Measurements from ENCODE around the gene MRPL53. TPM values are rescaled to one million over a fixed set of nuclear protein-coding genes. Genes with fewer than 3 reads are reported as not detected.

MRPL53 gene
- total and polyA plus RNA-seq, 2 of the 13 experiments (the other 11 are each of a cell fraction or from before 2014, with no cell fraction given) = 34.3 to 51.9 TPM

GRCh38 chr2:74447230-74447999 is 25.1 kb downstream of the MRPL53 start (continued):
- TF ChIP-seq HHEX (CRISPR knock-in tag; IDR thresholded peaks at IDR 0.05) = no peak
- TF ChIP-seq, protein P1, sequence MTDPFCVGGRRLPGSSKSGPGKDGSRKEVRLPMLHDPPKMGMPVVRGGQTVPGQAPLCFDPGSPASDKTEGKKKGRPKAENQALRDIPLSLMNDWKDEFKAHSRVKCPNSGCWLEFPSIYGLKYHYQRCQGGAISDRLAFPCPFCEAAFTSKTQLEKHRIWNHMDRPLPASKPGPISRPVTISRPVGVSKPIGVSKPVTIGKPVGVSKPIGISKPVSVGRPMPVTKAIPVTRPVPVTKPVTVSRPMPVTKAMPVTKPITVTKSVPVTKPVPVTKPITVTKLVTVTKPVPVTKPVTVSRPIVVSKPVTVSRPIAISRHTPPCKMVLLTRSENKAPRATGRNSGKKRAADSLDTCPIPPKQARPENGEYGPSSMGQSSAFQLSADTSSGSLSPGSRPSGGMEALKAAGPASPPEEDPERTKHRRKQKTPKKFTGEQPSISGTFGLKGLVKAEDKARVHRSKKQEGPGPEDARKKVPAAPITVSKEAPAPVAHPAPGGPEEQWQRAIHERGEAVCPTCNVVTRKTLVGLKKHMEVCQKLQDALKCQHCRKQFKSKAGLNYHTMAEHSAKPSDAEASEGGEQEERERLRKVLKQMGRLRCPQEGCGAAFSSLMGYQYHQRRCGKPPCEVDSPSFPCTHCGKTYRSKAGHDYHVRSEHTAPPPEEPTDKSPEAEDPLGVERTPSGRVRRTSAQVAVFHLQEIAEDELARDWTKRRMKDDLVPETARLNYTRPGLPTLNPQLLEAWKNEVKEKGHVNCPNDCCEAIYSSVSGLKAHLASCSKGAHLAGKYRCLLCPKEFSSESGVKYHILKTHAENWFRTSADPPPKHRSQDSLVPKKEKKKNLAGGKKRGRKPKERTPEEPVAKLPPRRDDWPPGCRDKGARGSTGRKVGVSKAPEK (CRISPR knock-in tag; IDR thresholded peaks at IDR 0.05; ENCODE audit: borderline replicate concordance) = no peak
- TF ChIP-seq KLF12 (CRISPR knock-in tag; IDR thresholded peaks at IDR 0.05; ENCODE audit: borderline replicate concordance) = no peak
- TF ChIP-seq ZIK1 (CRISPR knock-in tag; IDR thresholded peaks at IDR 0.05; ENCODE audit: borderline replicate concordance, low read depth) = 0 out of 2 replicates have a peak, but pooled peaks have one; percentile 59
- TF ChIP-seq TERF1 (CRISPR knock-in tag; IDR thresholded peaks at IDR 0.05) = no peak
- TF ChIP-seq BCL6 (CRISPR knock-in tag; IDR thresholded peaks at IDR 0.05) = peak; percentile 38; the same call in 1 of the 2 replicates
- TF ChIP-seq, protein P2, sequence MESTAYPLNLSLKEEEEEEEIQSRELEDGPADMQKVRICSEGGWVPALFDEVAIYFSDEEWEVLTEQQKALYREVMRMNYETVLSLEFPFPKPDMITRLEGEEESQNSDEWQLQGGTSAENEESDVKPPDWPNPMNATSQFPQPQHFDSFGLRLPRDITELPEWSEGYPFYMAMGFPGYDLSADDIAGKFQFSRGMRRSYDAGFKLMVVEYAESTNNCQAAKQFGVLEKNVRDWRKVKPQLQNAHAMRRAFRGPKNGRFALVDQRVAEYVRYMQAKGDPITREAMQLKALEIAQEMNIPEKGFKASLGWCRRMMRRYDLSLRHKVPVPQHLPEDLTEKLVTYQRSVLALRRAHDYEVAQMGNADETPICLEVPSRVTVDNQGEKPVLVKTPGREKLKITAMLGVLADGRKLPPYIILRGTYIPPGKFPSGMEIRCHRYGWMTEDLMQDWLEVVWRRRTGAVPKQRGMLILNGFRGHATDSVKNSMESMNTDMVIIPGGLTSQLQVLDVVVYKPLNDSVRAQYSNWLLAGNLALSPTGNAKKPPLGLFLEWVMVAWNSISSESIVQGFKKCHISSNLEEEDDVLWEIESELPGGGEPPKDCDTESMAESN (CRISPR knock-in tag; conservative IDR thresholded peaks at IDR 0.05) = no peak
- TF ChIP-seq ZSCAN9 (CRISPR knock-in tag; IDR thresholded peaks at IDR 0.05; ENCODE audit: borderline replicate concordance) = peak; percentile 73; the same call in 1 of the 2 replicates
- no peak for TF ChIP-seq AKAP8 (CRISPR knock-in tag; IDR thresholded peaks at IDR 0.05)
- TF ChIP-seq ZNF142 (CRISPR knock-in tag; IDR thresholded peaks at IDR 0.05) = no peak
- TF ChIP-seq, protein P3, sequence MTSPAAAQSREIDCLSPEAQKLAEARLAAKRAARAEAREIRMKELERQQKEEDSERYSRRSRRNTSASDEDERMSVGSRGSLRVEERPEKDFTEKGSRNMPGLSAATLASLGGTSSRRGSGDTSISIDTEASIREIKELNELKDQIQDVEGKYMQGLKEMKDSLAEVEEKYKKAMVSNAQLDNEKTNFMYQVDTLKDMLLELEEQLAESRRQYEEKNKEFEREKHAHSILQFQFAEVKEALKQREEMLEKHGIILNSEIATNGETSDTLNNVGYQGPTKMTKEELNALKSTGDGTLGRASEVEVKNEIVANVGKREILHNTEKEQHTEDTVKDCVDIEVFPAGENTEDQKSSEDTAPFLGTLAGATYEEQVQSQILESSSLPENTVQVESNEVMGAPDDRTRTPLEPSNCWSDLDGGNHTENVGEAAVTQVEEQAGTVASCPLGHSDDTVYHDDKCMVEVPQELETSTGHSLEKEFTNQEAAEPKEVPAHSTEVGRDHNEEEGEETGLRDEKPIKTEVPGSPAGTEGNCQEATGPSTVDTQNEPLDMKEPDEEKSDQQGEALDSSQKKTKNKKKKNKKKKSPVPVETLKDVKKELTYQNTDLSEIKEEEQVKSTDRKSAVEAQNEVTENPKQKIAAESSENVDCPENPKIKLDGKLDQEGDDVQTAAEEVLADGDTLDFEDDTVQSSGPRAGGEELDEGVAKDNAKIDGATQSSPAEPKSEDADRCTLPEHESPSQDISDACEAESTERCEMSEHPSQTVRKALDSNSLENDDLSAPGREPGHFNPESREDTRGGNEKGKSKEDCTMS (CRISPR knock-in tag; conservative IDR thresholded peaks at IDR 0.05) = no peak
- TF ChIP-seq ZNF619 (CRISPR knock-in tag; IDR thresholded peaks at IDR 0.05) = no peak
- 0 out of 2 replicates have a peak, but pooled peaks have one; percentile 31 for TF ChIP-seq FOXK1 (CRISPR knock-in tag; IDR thresholded peaks at IDR 0.05; ENCODE audit: borderline replicate concordance, low read depth)

All from HepG2 (cell line).